GM11168 (cell line): ENCODE results near the gene EPB41L4A.

Source experiments
- in situ Hi-C: fragments of 300-500 bp; cut with MboI; formaldehyde crosslinking; loops from one replicate; pipeline ENCODE4 v1.12.0; 2022; ENCODE audit warnings: low sequenced_read_pairs; ENCODE audit not compliant: unreplicated experiment

EPB41L4A gene

DNA sequence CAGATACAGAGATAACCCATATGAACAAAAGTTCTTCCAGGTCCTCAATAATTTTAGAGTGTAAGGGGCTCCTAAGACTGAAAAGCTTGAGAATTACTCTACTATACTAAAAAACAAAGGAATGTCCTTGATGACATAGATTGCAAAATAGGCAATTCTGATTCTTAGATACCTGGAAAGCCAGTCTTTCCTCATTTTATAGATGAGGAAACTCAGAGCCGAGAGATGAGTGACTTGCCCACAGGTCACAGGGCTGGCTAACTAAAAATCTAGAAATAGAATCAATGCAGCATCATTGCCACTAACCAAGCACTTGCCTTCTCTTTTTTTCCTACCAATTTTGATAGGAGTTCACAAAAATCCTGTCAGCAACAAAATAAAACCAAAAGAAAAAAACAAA lies 101.2 kb downstream of the EPB41L4A start:
- in situ Hi-C loops = no loop called here

DNA sequence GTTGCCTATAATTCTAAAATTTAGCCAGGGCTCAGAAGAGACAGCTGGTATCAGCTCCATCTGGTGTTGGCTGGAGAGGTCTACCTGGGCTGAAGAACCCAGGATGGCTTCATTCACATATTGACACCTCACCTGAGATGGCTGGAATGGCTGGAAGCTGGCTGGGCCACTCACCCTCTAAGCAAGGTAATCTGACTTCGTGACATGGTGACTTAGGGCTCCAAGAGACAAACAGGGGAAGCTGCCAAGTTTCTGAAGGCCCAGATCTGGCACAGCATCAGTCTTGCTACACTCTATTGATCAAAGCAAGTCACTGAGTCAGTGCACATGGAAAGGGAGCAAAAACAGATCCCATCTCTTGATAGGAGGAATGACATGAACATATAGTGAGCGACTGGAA lies 102.3 kb downstream of the EPB41L4A start:
- in situ Hi-C loops = no loop called here

DNA sequence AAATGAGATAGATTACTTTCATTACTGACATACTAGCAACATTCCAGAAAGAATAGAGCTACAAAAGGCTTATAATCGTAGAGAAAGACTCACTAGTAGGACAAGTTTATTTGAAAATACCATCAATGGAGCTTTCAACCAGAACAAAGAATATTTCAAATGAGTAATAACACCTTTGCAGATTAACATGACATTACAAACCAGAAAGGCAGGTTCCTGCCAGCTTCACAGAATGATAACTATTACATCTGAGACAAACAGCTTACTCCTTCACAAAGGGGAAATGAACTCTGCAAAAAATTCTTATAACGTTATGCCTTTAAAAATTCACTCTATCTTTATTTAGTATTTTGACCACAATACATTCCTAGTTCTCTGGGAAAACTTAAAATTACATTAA lies 103.1 kb downstream of the EPB41L4A start:
- in situ Hi-C loops = no loop called here

DNA sequence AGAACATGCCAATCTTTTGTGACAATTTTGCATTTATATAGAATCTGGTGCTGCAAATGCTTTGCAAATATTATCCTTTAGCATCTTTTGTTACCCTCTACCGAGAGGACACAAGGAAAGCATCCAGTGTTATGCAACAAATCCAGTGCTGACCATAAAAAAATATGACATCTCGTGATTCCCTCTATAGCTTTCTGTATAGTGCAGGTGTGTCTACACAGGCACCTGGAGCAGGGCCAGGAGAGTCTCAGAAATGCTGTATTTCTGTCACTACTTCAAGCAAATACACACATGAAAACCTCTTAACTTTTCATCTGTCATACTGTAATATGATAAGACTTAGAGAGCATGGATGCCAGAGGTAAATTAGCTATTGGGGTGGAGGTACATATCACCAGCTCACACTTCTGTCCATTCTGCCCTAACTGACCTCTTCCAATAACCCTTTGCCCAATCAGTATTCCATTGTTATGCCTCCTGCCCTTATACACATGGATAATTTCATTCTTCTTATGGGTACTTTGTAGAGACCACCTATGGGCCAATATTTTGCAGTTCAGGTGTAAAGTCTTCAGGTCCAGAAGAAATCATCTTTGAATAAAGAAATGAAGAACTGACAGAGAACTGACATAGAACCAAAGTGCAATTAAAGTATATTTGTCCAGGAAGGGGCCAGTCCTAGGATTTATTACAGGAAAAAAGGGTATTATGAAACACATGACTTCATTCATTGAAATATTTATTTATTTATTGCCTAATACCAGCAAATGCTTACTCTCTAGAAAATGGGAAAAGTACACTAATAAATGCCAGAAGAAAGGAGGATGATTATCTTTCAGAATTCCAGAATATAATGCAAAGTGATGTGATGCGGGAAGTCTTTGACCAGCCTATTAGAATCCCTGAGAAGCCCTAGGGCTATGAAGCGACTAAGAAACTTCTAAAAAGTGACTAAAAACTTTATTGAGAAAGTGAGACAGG lies 106.5 kb downstream of the EPB41L4A start:
- in situ Hi-C loops = no loop called here

DNA sequence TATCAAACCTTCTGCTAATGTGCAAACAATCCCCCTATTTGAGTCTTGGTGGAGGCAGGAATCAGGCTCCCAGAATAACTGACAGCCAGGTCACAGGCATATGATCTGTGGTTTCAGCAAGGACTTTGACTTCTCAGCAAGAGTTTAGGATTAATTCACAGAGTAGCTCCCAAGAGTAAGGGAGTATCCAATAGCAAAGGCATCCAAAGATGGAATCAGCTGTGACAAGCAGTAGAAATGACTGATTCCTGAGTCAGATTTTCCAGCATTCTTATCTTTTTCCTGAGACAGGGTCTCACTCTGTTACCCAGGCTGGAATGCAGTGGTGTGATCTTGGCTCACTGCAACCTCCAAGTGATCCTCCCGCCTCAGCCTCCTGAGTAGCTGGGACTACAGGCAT lies 108.3 kb downstream of the EPB41L4A start:
- in situ Hi-C loops = no loop called here

DNA sequence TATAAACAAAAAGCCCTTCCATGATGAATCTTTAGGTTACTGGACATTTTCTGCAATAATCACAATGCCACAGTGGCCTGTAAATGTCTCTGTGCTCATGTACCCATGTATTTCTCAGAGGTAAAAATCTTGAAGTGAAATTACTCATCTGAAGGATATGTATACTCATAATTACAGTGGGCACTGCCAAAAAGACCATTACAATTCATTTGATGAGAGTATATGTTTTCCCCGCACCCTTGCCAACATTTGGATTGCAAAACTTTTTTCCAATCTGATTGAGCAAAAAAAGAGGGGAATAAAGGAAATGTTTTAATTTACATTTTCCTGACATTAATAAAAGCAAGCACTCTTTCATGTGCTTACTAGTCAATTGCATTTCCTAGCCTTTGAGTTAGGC lies 110.5 kb downstream of the EPB41L4A start:
- in situ Hi-C loops = no loop called here

DNA sequence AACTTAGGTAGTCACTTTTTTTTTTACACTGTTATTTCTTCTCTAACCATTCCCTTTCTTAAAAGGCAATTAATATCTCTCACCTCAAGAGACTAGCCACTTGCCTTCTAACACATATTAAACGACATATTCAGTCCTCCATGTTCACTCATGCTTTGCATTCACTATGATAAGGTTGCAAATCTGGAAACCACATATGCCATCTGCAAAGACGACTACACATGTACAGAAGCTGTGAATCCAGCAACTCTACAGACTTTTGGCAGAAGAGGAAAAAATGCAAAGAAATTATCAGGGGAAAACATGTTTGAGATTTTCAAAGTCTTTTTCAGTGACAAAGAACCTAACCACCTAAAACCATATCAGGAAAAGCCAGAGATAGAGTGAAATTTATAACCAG lies 112.1 kb downstream of the EPB41L4A start:
- in situ Hi-C loops = no loop called here

DNA sequence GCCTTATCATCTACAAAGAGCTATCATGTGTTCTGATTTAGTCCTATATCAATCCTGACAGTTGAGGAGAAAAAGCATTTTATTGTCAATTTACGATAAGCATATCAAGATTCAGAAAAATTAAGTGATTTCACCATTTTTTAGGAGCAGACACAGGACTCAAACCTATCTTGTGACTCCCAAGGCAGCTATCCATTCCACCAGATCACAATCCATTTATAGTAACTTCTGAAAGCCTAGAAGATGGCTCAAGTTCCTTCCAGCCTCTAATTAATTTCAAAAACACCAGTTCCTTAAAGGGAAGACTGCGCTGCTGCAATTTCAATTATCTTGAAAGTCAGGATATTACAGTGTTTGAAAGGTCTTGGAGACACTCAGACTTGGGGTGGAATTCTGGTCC lies 114.3 kb downstream of the EPB41L4A start:
- in situ Hi-C loops = no loop called here

DNA sequence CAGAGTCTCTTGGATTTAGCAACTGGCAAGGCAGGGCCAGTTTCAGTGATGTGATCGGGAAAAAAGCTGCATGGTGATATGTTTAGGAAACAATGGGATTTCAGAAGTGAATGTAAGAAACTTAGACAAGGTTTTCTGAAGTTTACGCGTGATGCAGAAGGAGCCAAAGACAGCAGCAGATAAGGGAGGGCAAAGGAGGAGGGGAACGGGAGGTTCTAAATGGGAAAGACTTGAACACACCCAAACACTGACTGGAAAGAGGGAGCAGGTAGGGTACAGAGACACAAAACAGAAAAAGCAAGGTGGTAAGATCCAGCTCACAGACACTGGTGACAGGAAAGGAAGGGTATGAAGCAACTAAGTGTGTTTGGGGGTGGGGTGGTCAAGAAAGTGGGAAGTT lies 115.4 kb downstream of the EPB41L4A start:
- in situ Hi-C loops = no loop called here

DNA sequence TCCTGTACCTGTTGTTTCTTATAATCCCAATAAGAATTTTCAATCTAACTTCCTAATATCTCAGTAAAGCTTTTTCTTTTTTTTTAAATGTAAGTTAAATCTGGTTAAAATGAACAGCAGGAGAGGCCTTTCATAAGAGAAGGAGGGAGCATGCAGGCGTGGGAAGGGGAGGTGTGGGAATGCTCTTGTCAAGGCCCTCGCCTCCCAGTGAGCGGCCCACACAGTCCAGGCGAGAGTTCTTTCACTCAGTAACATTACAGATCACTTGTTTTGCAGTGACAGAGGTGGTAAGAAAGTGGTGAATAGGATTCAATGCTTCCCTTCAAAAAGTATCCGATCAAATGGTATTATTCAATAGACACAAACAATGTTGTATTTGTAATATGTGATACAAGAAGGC lies 125.0 kb downstream of the EPB41L4A start:
- in situ Hi-C loops = no loop called here

DNA sequence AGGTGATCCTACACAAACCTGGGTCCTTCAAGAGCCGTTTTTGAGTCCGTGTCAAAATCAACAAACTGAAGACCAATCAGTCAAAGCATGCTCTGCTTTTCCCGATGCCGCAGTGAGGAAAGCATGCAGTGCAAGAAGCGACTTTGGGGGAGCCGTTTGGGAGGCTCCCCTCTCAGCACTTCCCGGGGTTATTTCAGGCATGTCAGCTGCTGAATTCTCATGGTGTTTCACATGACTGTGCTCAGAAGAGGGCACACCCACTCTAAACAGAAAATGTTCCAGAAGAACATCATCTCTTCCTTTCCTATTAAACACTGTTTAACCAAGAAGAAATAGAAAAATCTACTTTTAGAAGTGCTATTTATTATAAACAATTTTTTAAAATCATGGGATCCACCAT lies 125.5 kb downstream of the EPB41L4A start:
- in situ Hi-C loops = no loop called here

DNA sequence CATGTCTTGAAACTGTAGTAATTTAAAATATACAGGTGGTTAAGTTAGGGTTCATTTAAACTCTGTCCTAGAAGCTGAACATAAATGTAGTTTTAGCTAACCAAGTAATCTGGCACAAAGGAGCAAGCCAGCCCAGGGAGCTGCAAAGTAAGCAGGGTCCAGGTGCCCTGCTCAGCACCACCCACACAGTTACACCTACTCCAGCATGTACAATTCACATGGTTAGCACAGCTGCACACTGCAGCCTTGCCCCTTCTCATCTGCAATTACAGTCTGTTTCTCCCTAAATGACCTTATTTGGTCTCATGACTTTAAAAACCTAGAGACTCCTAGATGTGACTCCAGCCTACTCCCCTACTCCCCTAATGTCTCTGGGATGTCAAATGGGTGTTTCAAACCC lies 128.4 kb downstream of the EPB41L4A start:
- in situ Hi-C loops = no loop called here

DNA sequence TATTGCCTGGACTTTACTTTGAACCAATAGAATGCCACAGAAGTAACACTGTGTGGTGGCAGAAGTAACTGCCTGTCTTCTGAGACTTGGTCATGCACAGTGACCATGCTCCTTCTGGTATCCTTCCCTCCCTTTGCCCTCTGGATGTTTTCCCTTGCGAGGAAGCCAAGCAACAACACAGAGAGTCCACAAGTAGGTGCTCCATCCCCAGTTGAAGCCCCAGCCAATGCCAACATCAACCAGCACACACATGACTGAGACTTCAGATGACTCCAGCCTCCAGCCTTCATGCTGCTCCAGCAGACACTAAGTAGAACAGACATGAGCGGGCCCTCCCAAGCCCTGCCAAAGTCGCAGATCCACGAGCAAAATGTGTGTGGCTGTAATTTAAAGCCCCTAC lies 129.6 kb downstream of the EPB41L4A start:
- in situ Hi-C loops = no loop called here

DNA sequence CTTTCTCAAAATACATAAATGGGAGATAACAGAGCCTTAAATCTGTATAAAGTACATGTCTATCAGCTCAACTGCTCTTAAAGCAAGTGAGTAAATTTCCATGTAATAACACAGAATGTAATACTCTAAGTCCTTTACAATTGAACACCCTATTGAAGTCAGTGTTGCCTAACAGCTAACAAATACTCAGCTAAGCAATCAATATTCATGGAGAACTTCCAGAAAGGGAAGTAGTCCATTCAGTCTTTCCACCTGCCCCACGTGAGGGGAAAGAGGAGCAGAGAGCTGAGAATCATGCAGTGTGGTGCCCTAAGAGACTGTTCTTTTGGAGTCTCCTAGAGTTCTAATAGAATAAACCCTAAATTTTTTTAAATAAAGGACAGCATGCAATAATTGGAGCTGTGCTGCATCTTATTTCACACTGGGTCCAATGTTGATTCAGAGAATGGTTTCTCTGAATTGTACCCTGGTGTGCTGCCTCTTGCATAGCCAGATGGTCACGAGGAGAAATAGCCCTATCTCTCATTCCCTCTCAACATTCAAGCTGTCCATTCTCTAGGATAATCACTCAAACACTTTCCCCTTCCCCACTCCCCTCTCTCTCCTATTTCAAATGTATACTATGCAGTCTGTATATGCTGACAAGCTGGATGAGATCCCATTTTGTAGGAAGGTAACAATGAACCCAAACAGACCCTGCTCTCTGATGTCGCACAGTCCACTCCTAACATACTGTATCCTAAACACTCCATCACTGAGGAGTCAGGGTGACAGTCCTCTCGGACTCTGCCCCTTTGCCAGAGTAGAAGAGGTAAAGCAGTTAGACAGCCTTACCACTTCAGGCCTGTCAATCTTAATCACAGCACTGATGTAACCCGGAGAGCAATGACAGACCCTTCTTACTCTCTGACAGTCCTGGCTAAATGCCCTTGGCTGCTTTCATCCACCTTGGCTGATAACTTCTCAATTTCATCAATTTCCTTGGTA lies 134.8 kb downstream of the EPB41L4A start:
- in situ Hi-C loops = no loop called here

DNA sequence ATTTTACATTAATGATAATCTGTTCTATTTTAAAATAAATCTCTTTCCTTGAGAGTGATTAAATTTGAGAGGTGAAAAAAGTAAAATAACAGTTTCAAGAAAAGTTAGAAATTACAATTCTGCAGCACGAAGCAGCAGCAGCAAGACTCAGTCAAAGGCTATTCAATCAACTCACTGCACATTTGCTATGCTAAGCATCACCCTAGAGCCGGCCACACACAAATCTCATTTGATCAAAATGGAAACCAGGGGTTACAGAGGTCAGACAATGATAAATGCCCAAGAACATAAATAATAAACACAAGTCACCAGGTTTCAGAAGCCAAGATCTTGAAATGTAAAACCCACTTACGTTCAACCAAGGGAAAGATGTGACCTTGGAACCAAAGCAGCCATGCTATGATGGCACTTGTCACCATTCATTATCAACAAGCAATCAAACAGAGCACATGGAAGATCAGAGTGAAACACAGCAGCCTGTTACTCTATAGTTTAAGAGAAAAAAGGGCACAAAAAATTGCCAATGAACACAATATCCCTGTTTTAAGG lies 136.0 kb downstream of the EPB41L4A start:
- in situ Hi-C loops = no loop called here

DNA sequence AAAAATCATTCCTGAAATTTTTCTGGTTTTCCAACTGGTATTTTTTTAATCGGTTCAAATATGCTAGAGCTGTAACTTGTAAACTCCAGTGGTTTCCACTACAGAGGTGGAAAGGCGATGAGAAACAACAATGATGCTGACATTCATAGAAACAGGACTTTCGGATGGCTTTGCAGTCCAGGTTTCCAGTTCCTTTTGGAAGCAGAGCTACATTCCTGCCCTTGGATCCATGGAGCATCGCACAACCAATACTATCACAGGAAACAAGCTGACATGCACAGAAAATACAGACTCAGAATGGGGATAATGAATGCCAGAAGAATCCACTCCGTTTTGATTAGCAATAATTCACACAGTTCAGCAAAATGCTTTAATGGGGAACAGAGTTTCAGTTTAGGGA lies 140.0 kb downstream of the EPB41L4A start:
- in situ Hi-C loops = no loop called here

DNA sequence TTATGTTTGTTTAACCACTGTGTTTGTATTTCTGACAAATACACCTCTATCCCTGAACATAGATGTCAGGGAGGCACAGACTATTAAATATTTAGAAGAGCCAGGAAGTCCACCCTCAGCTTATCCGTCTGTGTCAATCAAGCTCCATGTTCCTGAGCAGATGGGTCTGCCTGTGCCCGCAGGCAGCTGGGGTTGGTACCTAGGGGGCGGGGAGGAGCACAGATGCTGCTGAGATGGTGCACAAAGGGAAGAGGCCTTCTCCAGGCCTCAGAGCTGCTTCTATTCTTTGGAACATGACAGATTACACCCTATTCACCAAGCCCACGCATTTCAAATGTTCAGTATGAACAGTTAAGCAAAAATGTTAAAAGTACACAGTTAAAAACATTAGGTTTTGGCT lies 142.1 kb downstream of the EPB41L4A start:
- in situ Hi-C loops = no loop called here

DNA sequence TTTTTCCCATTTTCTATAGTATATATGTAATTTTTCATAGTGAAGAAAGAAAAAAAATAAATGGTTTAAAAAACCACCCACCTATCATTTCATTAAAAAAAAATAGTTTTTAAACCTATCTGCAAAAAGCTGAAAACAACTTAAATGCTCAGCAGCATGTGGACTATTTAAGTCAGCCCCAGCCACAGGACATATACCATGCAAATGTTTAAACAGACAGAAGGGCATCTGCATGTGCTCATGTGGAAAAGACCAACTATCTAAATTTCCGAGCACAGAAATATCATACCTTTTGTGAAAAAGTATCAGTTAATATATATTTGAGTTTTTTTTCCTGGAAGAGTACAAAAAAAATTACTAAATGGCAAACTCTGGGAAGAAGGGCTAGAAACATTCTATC lies 143.4 kb downstream of the EPB41L4A start:
- in situ Hi-C loops = no loop called here

DNA sequence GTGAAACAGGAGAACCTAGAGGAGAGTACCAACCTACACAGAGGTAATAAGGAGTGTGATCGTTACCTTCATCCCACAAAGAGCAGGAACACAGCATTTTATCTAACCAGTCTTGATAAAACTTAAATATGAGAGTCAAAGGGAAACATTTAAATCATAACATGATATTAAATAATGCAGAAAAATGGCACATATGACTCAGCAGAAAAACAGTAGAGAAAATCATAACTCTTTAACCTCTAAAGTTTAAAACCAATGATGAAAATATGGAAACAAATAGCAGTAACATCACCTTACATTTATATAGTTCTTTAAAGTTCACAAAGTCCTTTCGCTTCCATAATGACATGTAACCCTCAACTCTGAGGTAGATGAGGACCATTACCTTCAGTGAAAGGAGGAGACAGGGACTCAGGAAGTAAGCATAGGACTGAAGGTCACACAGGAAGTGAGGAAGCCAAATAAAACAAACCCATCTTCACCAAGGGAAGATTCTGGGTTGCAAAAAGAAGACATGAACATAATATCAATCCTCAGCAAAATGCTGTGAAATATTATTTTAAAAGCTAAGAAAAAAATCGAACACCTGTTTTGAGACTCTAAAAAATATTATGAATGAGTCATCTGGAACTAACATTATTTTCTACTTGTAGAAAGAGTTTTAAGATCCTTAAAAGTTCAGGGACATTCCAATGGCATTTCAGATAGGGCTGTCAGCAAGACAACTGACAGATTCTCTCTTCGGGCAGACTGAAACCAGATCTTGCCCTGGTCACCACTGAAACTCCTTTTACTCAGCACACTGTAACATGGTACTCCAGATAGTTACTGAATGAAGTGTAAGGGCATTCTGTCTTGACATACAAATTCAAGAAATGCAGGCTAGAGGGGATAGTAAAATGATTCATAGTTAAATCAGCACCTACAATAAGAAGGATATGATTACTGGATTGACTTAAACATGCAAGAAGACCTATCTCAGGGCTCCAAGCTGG lies 148.5 kb downstream of the EPB41L4A start:
- in situ Hi-C loops = no loop called here

DNA sequence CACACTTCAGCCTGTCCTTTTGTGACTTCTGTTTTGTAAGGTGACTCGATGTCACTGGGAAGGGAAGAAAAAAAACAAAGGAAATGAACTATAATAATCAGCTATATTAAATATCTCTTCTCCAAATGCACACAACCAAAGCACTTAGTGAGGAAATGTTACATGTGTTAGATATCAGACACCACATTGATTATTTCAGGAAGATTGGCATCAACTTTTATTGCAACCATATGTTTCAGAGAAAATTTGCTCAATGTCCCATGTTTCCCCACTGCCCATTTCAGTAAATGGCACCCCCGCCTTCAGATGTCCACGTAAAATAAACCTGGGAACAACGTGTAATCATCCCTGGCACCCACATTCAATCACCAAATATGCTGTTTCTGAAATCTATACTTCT lies 151.8 kb downstream of the EPB41L4A start:
- in situ Hi-C loops = no loop called here
